Tongue (tissue), 2 donors: ENCODE measurements around the gene ZNF786. TPM values are rescaled to one million over a fixed set of nuclear protein-coding genes. Genes with fewer than 3 reads are reported as not detected.
"Not testable (repeated sequence)": the region's sequence is repeated elsewhere in the genome, so short reads cannot be mapped to it uniquely, and the experiment has no call there.

Experiments used
- DNase-seq: peaks from one replicate; pipeline ENCODE4 v3.0.0-alpha.2; 2015
- total RNA-seq: library from RNA; depleted of rRNA; stranded (reverse); fragments of >200 nt; gene quantifications from one replicate; pipeline ENCODE4 v1.2.3, GENCODE V29; 2014

The ZNF786 gene
- total RNA-seq, 1 donor from 2014 or later, result 8.0 TPM

DNA sequence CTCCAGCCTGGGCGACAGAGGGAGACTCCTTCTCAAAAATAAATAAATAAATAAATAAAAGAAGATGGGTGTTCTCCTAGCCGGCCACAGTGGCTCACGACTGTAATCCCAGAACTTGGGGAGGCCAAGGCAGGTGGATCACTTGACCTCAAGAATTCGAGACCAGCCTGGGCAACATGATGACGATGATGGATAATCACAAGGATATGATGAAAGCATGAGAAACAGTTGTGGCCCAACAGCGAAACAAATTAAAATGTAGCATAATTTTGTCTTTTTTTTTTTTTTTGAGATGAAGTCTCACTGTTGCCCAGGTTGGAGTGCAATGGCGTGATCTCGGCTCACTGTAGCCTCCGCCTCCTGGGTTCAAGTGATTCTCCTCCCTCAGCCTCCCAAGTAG, 12.9 kb downstream of the ZNF786 start:
- DNase-seq, result no peak

DNA sequence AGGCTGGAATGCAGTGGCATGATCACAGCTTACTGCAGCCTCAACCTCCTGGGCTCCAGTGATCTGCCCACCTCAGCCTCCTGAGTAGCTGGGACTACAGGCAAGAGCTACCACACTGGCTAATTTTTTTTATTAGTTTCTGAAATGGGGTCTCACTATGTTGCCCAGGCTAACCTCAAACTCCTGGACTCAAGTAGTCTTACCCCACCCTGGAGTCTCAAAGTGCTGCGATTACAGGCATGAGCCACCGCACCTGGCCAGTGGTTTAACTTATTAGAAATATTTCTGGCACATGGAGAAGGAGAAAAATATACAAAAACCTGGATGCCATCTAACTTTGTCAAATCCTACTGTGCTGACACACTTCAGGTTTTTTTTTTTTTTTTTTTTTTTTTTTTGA, 15.2 kb downstream of the ZNF786 start:
- DNase-seq, result no peak

DNA sequence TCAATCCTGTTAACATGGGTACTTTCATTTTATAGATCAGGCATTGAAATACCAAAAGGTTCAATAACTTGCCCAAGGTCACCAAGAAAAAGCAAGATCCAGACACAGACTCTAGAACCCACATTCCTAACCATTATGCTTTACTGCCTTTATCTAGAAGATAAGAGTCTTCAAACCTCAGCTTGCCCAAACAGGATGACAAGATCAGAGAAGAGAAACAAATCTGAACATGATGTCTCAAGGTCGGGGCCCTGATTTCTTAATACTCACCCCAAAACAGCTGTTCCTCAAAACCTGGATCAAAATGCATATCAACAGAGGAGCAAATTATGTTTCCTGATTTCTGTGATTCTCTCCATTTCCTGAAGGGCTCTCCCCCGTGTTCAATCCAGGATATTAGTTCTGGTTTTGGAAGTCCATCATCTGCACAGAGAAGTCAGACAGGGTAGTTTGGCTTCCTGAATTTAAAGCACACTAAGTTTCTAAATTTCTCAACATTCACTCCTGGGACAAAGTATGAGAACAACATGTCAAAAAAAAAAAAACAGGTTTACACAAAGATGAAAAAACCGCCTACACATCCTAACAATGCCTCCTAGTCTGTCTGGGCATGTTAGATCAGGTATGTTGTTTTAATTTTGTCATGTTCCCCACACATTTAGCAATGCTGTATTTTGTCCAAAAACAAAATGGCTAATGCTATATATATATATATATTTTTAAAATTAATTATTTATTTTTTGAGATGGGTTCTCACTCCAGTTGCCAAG, 16.2 kb downstream of the ZNF786 start:
- peak; percentile 14 for DNase-seq

DNA sequence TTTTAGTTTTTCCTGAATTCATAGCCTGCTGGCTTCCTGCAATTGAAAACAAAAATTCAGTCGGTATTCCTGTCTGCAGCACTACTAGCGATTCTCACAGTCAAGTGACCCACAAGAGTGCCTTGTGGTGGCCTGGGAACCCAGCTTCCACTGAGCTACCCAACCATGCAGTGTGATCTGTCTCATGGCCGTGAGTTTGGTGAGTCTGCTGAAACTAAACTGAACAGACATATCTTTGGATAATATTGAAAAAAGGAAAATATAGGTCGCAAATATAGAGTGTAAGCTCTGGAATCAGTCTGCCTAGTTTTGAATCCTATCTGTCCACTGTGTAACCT, 18.1 kb downstream of the ZNF786 start:
- DNase-seq, result no peak

DNA sequence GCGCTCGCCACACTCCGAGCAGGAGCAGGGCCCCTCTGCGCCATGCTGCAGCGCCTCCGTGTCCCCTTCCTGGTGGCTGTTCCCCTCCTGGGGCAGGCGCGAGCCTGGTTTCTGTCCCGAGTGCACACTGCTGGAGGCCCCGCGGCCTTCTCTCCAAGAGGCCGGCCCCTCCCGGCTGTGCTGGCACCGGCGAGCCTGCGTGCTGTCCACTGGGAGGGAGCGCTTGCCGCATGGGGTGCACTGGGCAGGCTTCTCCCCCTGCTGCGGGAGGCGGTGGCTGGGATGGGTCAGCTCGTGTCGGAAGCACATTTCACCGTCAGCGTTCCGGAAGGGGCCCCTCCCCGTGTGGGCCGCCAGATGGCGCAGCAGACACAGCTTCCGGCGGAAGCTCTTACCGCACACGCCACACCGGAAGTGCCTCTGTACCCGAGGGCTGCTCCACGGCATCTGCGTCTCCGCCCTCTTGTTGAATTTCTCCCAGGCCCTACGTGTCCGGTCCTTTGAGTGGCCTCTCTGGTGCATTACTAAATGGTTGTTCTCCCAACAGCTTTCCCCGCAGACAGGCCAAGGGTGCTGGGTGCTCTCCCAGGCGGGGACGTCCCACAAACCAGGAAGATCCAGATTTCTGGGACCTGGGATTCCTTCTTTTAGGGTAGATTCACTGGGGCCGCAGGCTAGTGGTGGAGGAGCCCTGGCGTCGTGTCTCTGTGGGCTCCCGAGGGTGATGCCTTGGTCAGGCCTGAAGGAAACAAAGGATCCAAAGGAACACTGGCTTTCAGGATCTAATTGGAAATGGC, 18.7 kb downstream of the ZNF786 start:
- peak; percentile 27 for DNase-seq

DNA sequence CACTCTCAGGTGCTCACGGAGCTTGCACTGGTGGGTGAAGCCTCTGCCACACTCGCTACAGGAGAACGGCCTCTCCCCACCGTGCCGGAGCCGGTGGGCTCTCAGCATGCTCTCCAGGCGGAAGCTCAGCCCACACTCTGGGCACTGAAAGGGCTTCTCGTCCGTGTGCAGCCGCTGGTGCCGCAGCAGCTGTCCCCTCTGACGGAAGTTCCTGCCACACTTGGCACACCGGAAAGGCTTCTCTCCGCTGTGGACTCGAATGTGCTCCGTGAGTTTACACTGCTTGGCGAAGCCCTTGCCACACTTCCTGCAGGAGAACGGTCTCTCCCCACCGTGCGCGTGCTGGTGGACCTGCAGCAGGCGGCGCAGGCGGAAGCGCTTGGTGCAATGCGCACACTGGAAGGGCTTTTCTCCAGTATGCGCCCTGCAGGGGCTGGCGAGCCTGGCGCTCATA, 19.3 kb downstream of the ZNF786 start:
- DNase-seq, result no peak

DNA sequence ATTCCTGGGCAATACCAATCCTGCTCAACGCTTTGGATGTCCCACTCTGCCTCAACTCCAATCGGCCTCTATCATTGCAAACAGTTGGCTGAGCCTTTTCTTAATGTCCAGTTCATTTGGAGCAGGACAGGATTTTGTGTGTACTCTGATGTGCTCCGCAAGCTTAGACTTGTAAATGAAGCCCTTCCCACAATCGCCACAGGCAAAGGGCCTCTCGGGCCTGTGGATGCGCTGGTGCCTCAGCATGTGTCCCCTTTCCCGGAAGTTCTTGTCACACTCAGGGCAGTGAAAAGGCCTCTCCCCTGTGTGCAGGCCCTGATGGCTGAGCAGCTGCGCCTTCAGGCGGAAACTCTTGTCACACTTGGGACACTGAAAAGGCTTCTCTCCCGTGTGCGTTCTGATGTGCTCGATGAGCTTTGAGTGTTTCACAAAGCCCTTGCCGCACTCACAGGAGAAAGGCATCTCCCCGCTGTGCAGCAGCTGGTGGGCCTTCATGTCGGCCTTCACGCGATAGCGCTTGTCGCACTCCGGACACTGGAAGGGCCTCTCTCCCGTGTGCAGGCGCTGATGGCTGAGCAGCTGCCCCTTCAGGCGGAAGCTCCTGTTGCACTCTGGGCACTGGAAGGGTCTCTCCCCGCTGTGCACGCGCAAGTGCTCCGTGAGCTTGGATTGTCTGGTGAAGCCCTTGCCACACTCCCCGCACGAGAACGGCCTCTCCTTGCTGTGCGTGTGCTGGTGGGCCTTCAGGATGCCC, 20.0 kb downstream of the ZNF786 start:
- DNase-seq, result no peak

DNA sequence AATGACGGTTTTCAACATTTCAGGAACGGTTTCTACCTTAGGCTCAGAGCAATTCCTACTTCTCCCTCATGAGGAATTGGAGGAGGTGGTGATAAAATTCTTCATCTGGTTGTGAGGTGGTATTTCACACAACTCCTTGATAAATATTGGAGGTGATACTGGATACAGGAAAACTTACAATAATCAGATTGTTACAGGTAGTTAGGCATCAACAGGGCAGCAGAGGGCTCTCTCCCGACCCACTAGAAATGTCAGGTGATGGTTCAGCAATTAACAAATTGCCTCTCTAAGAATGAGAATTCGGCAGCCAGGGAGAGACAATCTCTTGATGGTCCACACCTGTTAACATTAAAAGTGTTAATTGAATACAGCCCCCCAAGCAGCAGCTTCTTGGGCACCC, 22.6 kb downstream of the ZNF786 start:
- no peak for DNase-seq

DNA sequence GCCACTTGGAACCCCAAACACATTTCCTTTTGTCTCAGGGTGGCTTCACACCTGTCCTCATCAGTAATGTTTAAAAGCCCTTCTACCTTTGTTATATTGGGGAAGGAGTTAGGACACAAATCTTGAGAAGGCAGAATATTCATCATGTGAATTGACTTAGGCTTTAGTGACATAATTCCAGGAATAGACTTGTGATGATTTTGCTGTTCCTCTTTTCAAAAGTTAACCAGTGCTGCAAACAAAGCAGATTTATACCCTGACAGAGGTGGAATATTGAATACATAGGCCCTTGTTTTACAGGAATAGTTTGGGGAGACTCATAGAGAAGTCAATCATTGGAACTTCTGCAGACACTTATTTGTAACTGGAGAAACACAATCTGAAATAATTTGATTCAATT, 27.0 kb downstream of the ZNF786 start:
- DNase-seq, result no peak

DNA sequence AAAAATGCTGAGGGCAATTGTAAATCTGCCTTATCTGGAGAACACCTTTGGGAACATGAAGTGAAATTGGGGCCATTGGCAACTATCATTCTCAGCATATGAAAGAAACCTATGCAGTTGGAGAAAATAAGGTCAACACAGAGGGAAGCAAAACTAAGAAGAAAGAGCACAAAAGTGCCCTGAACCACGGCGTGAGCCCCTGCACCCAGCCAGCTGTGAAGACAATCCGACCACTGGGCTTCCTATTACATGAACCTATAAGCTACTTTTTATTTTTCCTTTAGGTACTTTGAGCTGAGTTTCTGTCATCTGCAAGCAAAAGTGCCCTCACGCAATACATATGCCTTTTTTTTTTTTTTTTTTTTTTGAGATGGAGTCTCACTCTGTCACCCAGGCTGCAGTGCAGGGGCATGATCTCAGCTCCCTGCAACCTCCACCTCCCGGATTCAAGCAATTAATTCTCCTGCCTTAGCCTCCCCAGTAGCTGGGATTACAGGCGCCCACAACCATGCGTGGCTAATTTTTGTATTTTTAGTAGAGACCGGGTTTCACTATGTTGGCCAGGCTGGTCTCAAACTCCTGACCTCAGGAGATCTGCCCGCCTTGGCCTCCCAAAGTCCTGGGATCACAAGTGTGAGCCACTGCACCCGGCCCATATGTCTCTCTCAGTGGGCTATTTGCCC, 28.2 kb downstream of the ZNF786 start:
- not testable (repeated sequence) for DNase-seq

DNA sequence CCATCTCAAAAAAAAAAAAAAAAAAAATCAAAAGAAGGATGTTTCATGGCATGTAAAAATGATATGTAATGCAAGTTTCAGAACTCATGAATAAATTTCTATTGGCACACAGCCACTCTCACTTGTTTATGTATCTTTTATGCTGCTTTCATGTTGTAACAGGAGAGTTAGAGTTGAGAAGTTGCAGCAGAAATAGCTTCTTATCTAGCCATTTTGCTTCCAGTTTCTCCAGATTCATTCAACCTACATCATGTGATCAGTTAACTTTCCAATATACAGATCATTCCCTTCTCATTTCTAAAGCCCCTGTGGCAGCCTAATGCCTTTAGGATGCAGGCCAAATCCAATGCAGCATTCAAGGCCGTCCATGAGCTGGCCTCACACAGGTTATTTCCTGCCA, 30.4 kb downstream of the ZNF786 start:
- DNase-seq, result peak; percentile 17

DNA sequence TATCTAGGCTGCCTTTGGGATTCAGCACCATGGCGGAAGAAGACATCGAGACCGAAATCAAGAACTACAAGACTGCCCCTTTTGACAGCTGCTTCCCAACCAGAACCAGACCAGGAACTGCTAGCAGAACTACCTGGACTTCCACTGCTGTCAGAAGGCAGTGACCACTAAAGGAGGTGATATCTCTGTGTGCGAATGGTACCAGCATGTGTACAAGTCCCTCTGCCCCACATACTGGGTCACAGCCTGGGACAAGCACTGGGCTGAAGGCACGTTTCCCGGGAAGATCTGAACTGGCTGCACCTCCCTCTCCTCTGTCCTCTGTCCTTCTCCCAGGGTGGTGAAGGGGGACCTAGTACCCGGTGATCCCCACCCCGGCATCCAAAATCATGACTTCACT, 36.6 kb downstream of the ZNF786 start:
- no peak for DNase-seq

DNA sequence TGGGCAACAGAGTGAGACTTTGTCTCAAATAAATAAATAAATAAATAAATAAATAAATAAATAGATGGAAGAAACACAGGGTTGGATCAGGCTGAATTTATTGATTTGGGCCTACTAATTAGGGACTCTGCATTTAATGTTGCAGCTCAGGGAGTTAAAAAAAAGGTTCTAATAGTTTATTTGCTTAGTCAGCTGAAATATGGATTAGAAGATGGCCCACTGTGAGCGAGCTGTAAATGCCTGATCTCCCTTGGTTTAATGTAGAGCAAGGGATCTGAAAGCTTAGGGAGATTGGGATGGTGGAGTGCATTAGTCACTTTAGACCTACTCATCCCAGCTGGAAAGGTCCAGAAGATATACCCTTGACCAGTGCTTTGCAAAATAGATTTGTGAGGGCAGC, 37.1 kb downstream of the ZNF786 start:
- DNase-seq, result no peak

DNA sequence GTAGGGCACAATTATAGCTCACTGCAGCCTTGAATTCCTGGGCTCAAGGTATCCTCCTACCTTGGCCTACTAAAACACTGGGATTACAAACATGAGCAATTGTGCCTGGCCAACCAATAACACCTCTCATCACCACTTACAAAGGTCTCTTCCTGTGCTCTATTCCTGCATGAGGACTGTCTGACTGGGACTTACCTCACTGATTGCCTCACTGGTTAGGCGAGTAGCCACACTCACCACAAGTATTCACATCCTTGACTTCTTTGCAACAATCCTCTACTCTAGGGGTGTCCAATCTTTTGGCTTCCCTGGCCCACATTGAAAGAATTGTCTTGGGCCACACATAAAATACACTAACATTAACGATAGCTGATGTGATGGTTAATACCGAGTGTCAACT, 39.6 kb downstream of the ZNF786 start:
- DNase-seq, result no peak

DNA sequence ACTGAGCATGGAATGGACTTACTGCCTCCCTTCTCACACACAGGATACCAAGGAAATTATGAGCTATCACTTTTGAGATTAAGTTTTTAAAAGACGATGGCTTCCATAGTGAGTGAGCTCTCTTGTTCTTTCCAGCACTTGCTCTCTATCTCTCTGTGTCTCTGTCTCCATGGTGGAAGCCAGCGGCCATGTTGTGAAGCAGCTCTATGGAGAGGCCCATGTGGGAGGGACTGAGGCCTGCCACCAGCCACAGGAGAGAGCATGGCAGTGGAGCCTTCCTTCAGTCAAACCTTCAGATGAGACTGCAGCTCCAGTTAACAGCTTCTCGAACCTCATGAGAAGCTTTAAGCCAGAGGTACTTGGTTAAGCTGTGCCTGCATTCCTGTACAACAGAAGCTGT, 41.7 kb downstream of the ZNF786 start:
- DNase-seq, result no peak

DNA sequence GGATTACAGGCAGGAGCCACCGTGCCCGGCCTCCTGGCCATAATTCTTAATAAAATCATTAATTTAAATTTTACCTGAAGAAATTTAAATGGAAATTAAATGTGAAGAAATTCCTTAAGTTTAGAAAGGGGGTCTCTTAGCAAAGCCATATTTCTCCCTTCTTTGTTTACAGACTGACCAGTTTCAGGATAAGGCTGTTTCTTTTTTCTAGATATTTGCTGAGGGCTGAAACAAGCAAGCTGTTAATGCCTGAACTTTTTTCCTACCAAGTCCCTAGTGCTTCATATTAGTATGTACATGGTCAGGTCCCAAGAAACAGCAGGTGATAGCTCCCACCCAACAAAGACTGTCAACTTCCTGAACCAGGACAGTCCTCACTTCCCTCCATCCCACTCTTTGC, 44.1 kb downstream of the ZNF786 start:
- DNase-seq, result no peak

DNA sequence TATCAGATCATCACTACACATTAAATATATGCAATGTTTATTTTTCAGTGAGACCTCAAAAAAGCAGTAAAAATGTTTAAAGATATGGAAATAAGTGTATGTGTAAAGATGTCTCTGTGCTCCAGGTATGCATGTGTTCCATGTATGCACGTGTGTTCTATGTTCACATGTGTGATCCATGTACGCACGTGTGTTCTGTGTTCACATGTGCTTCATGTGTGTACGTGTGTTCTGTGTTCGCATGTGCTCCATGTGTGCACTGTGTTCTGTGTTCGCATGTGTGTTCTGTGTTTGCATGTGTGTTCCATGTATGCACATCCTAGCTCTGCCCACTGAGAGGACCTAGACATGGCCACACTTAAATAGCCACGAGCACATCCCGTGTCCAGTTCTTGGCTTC, 46.6 kb downstream of the ZNF786 start:
- DNase-seq, result no peak

DNA sequence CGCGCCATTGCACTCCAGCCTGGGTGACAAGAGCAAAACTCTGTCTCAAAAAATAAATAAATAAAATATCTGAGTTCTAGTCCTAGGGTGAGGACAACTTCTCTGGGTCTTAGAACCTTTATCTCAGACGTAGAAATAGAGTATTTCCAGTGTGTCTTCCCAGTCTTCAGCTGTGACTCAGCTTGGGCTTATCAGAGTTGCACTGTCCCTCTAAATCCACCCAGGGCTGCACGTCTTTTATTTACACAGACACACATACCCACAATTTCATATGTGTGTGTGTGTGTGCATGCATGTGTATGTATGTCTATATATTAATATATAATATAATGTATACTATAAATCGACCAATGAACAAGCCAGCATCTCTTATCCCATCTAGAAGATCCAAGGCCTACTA, 49.2 kb downstream of the ZNF786 start:
- no peak for DNase-seq

DNA sequence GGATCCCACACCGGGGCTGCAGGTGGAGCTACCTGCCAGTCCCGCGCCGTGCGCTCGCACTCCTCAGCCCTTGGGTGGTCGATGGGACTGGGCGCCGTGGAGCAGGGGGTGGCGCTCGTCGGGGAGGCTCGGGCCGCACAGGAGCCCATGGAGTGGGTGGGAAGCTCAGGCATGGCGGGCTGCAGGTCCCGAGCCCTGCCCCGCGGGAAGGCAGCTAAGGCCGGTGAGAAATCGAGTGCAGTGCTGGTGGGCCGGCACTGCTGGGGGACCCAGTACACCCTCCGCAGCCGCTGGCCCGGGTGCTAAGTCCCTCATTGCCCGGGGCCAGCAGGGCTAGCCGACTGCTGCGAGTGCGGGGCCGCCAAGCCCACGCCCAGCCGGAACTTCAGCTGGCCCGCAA, 51.9 kb downstream of the ZNF786 start:
- DNase-seq, result not testable (repeated sequence)

DNA sequence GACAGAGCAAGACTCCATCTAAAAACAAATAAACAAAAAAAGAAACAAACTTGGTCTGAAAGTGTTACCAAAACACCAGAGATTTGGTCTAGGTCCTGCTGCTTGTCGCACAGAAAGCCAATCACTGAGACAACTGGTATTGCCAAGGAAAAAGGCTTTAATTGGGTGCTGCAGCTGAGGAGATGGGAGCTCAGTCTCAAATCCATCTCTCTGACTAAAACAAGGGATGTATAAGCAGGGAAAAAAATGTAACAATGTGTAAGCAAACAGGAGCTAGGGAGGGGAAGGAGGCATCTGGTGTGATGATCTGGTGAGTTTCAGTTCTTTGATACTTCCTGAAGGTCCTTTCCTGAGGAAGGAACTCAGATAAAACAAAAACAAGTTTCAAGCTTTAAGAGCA, 53.8 kb downstream of the ZNF786 start:
- DNase-seq, result no peak

DNA sequence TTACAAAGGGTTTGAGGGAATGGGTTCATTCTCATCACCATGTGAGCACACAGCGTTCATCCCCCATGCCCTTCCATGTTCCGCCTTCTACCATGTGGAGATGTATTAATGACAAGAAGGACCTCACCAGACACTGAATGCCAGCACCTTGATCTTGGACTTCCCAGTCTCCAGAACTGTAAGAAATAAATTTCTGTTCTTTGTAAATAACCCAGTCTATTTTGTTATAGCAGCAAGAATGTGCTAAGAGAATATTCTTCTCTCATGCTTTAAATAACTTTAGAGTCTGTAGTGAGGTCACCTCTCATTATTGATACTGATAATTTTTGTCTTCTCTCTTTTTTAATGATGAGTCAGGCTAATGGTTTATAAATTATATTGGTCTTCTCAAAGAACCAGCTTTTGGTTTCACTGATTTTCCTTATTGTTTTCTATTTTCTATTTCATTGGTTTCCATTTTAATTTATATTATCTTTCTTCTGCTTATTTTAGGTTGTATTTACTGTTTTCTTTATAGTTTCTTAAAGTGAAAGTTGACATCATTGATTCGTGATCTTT, 59.1 kb downstream of the ZNF786 start:
- DNase-seq, result no peak

DNA sequence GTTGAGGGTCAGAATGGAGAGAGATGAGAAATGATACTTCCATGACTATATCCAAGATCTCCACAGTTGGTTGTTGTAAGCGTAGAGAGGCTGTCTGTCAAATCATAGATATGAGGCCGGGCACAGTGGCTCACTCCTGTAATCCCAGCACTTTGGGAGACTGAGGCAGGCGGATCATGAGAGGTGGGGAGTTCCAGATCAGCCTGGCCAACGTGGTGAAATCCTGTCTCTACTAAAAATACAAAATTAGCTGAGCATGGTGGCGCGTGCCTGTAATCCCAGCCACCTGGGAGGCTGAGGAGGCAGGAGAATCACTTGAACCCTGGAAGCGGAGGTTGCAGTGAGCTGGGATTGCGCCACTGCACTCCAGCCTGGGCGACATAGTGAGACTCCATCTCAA, 60.1 kb downstream of the ZNF786 start:
- DNase-seq, result not testable (repeated sequence)
